IMR-90 (cell line): Measurements from ENCODE around the gene CARM1. TPM values are rescaled to one million over a fixed set of nuclear protein-coding genes. Genes with fewer than 3 reads are reported as not detected.
A peak's percentile ranks its signal among the peaks of the same experiment; 100 is the strongest.

Source experiments
- ATAC-seq: fragments of 200-7000 bp; cut with Tn5 transposase; 2 replicates; pipeline ENCODE4 v1.9.1; 2020; ENCODE audit warnings: low read depth, mild to moderate bottlenecking, moderate library complexity
- BruUV-seq: library from RNA; stranded (reverse); fragments of 400-500 nt; replicated peaks from 2 replicates; lab custom pipeline; 2021; lab: Mats Ljungman, UMichigan
- CTCF ChIA-PET: fragments of 300-600 bp; formaldehyde crosslinking; extraction: SDS; loops from one replicate; lab custom pipeline; 2021; ENCODE audit warnings: antibody characterized with exemption; lab: Yijun Ruan, JAX
- POLR2A ChIA-PET: fragments of 300-600 bp; sonication (Branson Sonifier 250); formaldehyde crosslinking; loops from one replicate; lab custom pipeline; 2022; ENCODE audit warnings: antibody characterized with exemption; ENCODE audit not compliant: unreplicated experiment; lab: Charles Lee
- DNase-seq: peaks from one replicate; pipeline ENCODE4 v3.0.0; 2013
- H2AFZ ChIP-seq: replicated peaks from 2 replicates; pipeline ENCODE3; 2013; ENCODE audit warnings: low read length, mild to moderate bottlenecking; ENCODE audit not compliant: poor library complexity
- H2AK5ac ChIP-seq: 2 replicates; pipeline ENCODE4 v1.6.1; 2013; ENCODE audit warnings: low read depth, low read length, inconsistent platforms
- H2AK9ac ChIP-seq: replicated peaks from 2 replicates; pipeline ENCODE3; 2013; ENCODE audit warnings: mild to moderate bottlenecking, low read depth, low read length, moderate library complexity; ENCODE audit not compliant: poor library complexity
- H2BK120ac ChIP-seq: 2 replicates; pipeline ENCODE4 v1.6.1; 2013; ENCODE audit warnings: low read depth, low read length, inconsistent platforms
- H2BK15ac ChIP-seq: 3 replicates; pipeline ENCODE4 v1.6.1; 2013; ENCODE audit warnings: low read depth, low read length, inconsistent platforms
- H2BK20ac ChIP-seq: 2 replicates; pipeline ENCODE4 v1.6.1; 2013; ENCODE audit warnings: low read depth, mild to moderate bottlenecking, inconsistent platforms, low read length, moderate library complexity
- H2BK5ac ChIP-seq: 2 replicates; pipeline ENCODE4 v1.6.1; 2013; ENCODE audit warnings: mild to moderate bottlenecking, low read depth, low read length, inconsistent platforms; ENCODE audit not compliant: poor library complexity, severe bottlenecking
- H3K14ac ChIP-seq: replicated peaks from 2 replicates; pipeline ENCODE4 v1.6.1; 2013; ENCODE audit warnings: low read depth, low read length, inconsistent platforms
- H3K18ac ChIP-seq: 2 replicates; pipeline ENCODE4 v1.6.1; 2013; ENCODE audit warnings: low read depth, low read length, control low read depth
- H3K23ac ChIP-seq: 2 replicates; pipeline ENCODE4 v1.6.1; 2013; ENCODE audit warnings: low read depth, low read length, inconsistent platforms
- H3K27ac ChIP-seq: 2 replicates; pipeline ENCODE4 v1.5.1; 2013; ENCODE audit warnings: mild to moderate bottlenecking, control low read depth, low read length; ENCODE audit not compliant: insufficient read depth
- H3K27me3 ChIP-seq: 2 replicates; pipeline ENCODE4 v1.6.1; 2013; ENCODE audit warnings: low read length; ENCODE audit not compliant: control insufficient read depth, insufficient read depth
- H3K36me3 ChIP-seq: 2 replicates; pipeline ENCODE4 v1.6.1; 2013; ENCODE audit warnings: low read length, mixed read lengths; ENCODE audit not compliant: control insufficient read depth, insufficient read depth
- H3K4ac ChIP-seq: 2 replicates; pipeline ENCODE4 v1.6.1; 2013; ENCODE audit warnings: low read depth, low read length, inconsistent platforms
- H3K4me1 ChIP-seq: 2 replicates; pipeline ENCODE4 v1.6.1; 2013; ENCODE audit warnings: low read length, mixed read lengths; ENCODE audit not compliant: control insufficient read depth, insufficient read depth
- H3K4me2 ChIP-seq: 2 replicates; pipeline ENCODE4 v1.6.1; 2013; ENCODE audit warnings: low read depth, mild to moderate bottlenecking, control low read depth, low read length, moderate library complexity
- H3K4me3 ChIP-seq: 2 replicates; pipeline ENCODE4 v1.5.1; 2013; ENCODE audit warnings: low read depth, mild to moderate bottlenecking, control low read depth, low read length, moderate library complexity; ENCODE audit not compliant: insufficient read depth
- H3K56ac ChIP-seq: 2 replicates; pipeline ENCODE4 v1.6.1; 2013; ENCODE audit warnings: low read length, inconsistent platforms; ENCODE audit not compliant: insufficient read depth; ENCODE audit errors: extremely low read depth
- H3K79me1 ChIP-seq, 2 experiments: 2 replicates each; pipeline ENCODE4 v1.6.1; 2013; ENCODE audit warnings: low read length in 2 of 2, inconsistent platforms in 1 of 2, low read depth in 1 of 2
- H3K9ac ChIP-seq: 2 replicates; pipeline ENCODE4 v1.6.1; 2013; ENCODE audit warnings: low read depth, low read length, control low read depth
- H3K9me1 ChIP-seq: 2 replicates; pipeline ENCODE4 v1.6.1; 2013; ENCODE audit warnings: low read length, inconsistent platforms; ENCODE audit not compliant: insufficient read depth
- H3K9me3 ChIP-seq: 2 replicates; pipeline ENCODE4 v1.6.1; 2013; ENCODE audit warnings: low read length; ENCODE audit not compliant: control insufficient read depth, insufficient read depth
- H4K20me1 ChIP-seq: 2 replicates; pipeline ENCODE4 v1.6.1; 2013; ENCODE audit warnings: low read length, inconsistent platforms; ENCODE audit not compliant: insufficient read depth
- H4K5ac ChIP-seq: 2 replicates; pipeline ENCODE4 v1.6.1; 2013; ENCODE audit warnings: mild to moderate bottlenecking, low read depth, low read length, control low read depth
- H4K8ac ChIP-seq, 2 experiments: 2 replicates each; pipeline ENCODE4 v1.6.1; 2013; ENCODE audit warnings: low read depth in 2 of 2, low read length in 2 of 2, control low read depth in 1 of 2, inconsistent platforms in 1 of 2
- H4K91ac ChIP-seq: 2 replicates; pipeline ENCODE4 v1.6.1; 2013; ENCODE audit warnings: low read depth, low read length, inconsistent platforms; ENCODE audit not compliant: insufficient read depth
- BHLHE40 ChIP-seq: fragments of 150-350 bp; IDR thresholded peaks from 2 replicates; pipeline ENCODE4 v1.6.1; 2016; ENCODE audit warnings: mild to moderate bottlenecking, low read depth, low read length
- CEBPB ChIP-seq: IDR thresholded peaks from 2 replicates; pipeline ENCODE4 v1.6.1; 2012; ENCODE audit warnings: low read depth, low read length, improper control_type of control experiment
- CHD1 ChIP-seq: IDR thresholded peaks from 2 replicates; pipeline ENCODE4 v1.6.1; 2012; ENCODE audit warnings: low read depth, low read length, improper control_type of control experiment
- CTCF ChIP-seq: conservative IDR thresholded peaks from 2 replicates; pipeline ENCODE4 v1.5.1; 2012; ENCODE audit warnings: mild to moderate bottlenecking, low read depth, low read length, improper control_type of control experiment
- ELK1 ChIP-seq: fragments of 150-350 bp; IDR thresholded peaks from 2 replicates; pipeline ENCODE4 v1.6.1; 2016; ENCODE audit warnings: low read depth, mild to moderate bottlenecking, low read length, moderate library complexity, borderline replicate concordance
- FOS ChIP-seq: fragments of 150-350 bp; IDR thresholded peaks from 2 replicates; pipeline ENCODE4 v1.6.1; 2016; ENCODE audit warnings: low read depth, low read length
- MAZ ChIP-seq: IDR thresholded peaks from 2 replicates; pipeline ENCODE4 v1.6.1; 2012; ENCODE audit warnings: low read depth, mild to moderate bottlenecking, low read length, improper control_type of control experiment, moderate library complexity, borderline replicate concordance
- MXI1 ChIP-seq: IDR thresholded peaks from 2 replicates; pipeline ENCODE4 v1.6.1; 2012; ENCODE audit warnings: low read depth, mild to moderate bottlenecking, low read length, moderate library complexity, borderline replicate concordance
- NFE2L2 ChIP-seq: fragments of 150-350 bp; IDR thresholded peaks from 2 replicates; pipeline ENCODE4 v1.6.1; 2016; ENCODE audit warnings: low read depth, mild to moderate bottlenecking, low read length
- POLR2A ChIP-seq: IDR thresholded peaks from 2 replicates; pipeline ENCODE4 v1.6.1; 2012; ENCODE audit warnings: mild to moderate bottlenecking, low read depth, low read length
- RAD21 ChIP-seq: IDR thresholded peaks from 2 replicates; pipeline ENCODE4 v1.6.1; 2012; ENCODE audit warnings: low read length, improper control_type of control experiment
- RCOR1 ChIP-seq: IDR thresholded peaks from 2 replicates; pipeline ENCODE4 v1.6.1; 2012; ENCODE audit warnings: mild to moderate bottlenecking, low read length, improper control_type of control experiment; ENCODE audit not compliant: insufficient replicate concordance
- RFX5 ChIP-seq: IDR thresholded peaks from 2 replicates; pipeline ENCODE4 v1.8.0; 2012; ENCODE audit warnings: low read depth, mild to moderate bottlenecking, low read length, moderate library complexity
- SMC3 ChIP-seq: fragments of 150-350 bp; IDR thresholded peaks from 2 replicates; pipeline ENCODE4 v1.6.1; 2016; ENCODE audit warnings: low read depth, mild to moderate bottlenecking, antibody characterized with exemption, low read length, moderate library complexity
- USF2 ChIP-seq: fragments of 150-350 bp; IDR thresholded peaks from 2 replicates; pipeline ENCODE4 v1.6.1; 2017; ENCODE audit warnings: mild to moderate bottlenecking, antibody characterized with exemption, low read length, low read depth
- WGBS, 2 experiments: methylation state at CpG; one replicate each; pipeline versions ENCODE4 v1.1.5 to v1.1.7; 2013; ENCODE audit warnings: missing lambda C conversion rate in 2 of 2; ENCODE audit not compliant: insufficient read length in 1 of 2; ENCODE audit errors: extremely low coverage in 2 of 2; 5-methylcytosine and 5-hydroxymethylcytosine counted together
- dilution Hi-C: fragments of 300-500 bp; cut with HindIII; formaldehyde crosslinking; loops from one replicate; pipeline ENCODE4 v1.14.3; 2018; ENCODE audit warnings: low sequenced_read_pairs; ENCODE audit not compliant: unreplicated experiment
- in situ Hi-C: fragments of 300-500 bp; cut with MboI; formaldehyde crosslinking; loops from 3 replicates; pipeline ENCODE4 v1.14.3; 2019; ENCODE audit warnings: low sequenced_read_pairs, inconsistent platforms, mixed read lengths
- intact Hi-C: fragments of 100-400 bp; cut with micrococcal nuclease; formaldehyde crosslinking; loops from 2 replicates; pipeline ENCODE4 v1.10.0; 2022
- polyA plus RNA-seq, 3 experiments: library from polyadenylated mRNA; depleted of rRNA; stranded (reverse); fragments of >200 nt; gene quantifications; 2 replicates each; pipeline ENCODE4 v1.2.3, GENCODE V29; 2012; ENCODE audit warnings: low replicate concordance in 1 of 3
- total RNA-seq: library from RNA; depleted of rRNA; stranded (reverse); fragments of >200 nt; gene quantifications from 2 replicates; pipeline ENCODE4 v1.2.3, GENCODE V29; 2012

CARM1 gene
- total and polyA plus RNA-seq, 2 of the 4 experiments (the other 2 are of a cell fraction), result 20.3 to 67.1 TPM

- intact Hi-C loops (no loop called here), in situ Hi-C loops (no loop called here), dilution Hi-C loops (no loop called here)
- no peak for DNase-seq
- H3K18ac ChIP-seq, result no peak overlapping the region
- peak overlapping the region; percentile 75 for H2AFZ ChIP-seq
- no peak overlapping the region for H4K5ac ChIP-seq
- no peak overlapping the region for H2BK15ac ChIP-seq
- peaks cover 14% of the 10 kb centered on the region; the same call in 1 of the 2 replicates for H3K9me1 ChIP-seq
- ChIA-PET POLR2A (interaction anchor here (0.5 kb wide), 1 partner anchor 68 kb away, joined by 4 read pairs; no protein-coding TSS in a partner anchor), CTCF (interaction anchor here (1.5 to 2.4 kb wide), 2 partner anchors 12 to 146 kb away, joined by 7 to 23 read pairs; partner anchors contain the start of gene DNM2)
- H2BK20ac ChIP-seq, result no peak overlapping the region
- no peak overlapping the region for H3K4me3 ChIP-seq
- no peak overlapping the region for H3K23ac ChIP-seq
- H3K4me1 ChIP-seq, result peaks cover 3% of the 10 kb centered on the region
- no peak for ATAC-seq
- peaks cover 0 to 3% of the 10 kb centered on the region in 2 experiments; a peak in 1 of 4 replicates for H3K79me1 ChIP-seq
- H2AK5ac ChIP-seq, result peak overlapping the region; percentile 59; the same call in 1 of the 2 replicates
- no peak overlapping the region for H2BK120ac ChIP-seq
- H3K9ac ChIP-seq, result no peak overlapping the region
- no peak overlapping the region; the same call in 1 of the 2 replicates for H3K4ac ChIP-seq
- H3K27ac ChIP-seq, result no peak overlapping the region
- H3K14ac ChIP-seq, result no peak overlapping the region
- H4K8ac ChIP-seq, result peak overlapping the region; percentile 13 to 62; a peak in 3 of 4 replicates
- H2BK5ac ChIP-seq, result no peak overlapping the region
- peak overlapping the region; percentile 76 for H2AK9ac ChIP-seq
- no peaks in the 10 kb centered on the region for H4K20me1 ChIP-seq
- WGBS, 2 experiments, result 72% methylated on average over 13 of the region's 18 CpGs; no CpG with 5 or more reads in 1 of the 2 experiments
- H3K27me3 ChIP-seq, result no peaks in the 10 kb centered on the region
- H3K9me3 ChIP-seq, result no peaks in the 10 kb centered on the region
- H3K4me2 ChIP-seq, result no peak overlapping the region
- no peaks in the 10 kb centered on the region for H3K36me3 ChIP-seq
- H4K91ac ChIP-seq, result no peak overlapping the region
- H3K56ac ChIP-seq, result no peak overlapping the region
- no TSS peak for BruUV-seq
- TF ChIP-seq SMC3 (no peak), ELK1 (no peak), MXI1 (no peak), CHD1 (no peak), NFE2L2 (no peak), MAZ (no peak), RAD21 (no peak), FOS (no peak), BHLHE40 (no peak), CTCF (no peak), POLR2A (no peak), CEBPB (no peak), USF2 (no peak), RFX5 (no peak), RCOR1 (no peak)
Observed at GRCh38 chr19:10863107-10863717, 8.1 kb upstream of the CARM1 start.
